ENCODE measurements around the gene C11orf42.

C11orf42 gene

GRCh38 chr11:6217722-6218121 is 12.4 kb downstream of the C11orf42 start:
- no peak for TF ChIP-seq FOXP2 (optimal IDR thresholded peaks at IDR 0.05; ENCODE audit: borderline replicate concordance, extremely low read depth, extremely low read length, insufficient read depth)

- no peak for TF ChIP-seq SIN3A (IDR thresholded peaks at IDR 0.05; ENCODE audit: borderline replicate concordance, insufficient read depth, low read length)
- TF ChIP-seq POLR2AphosphoS5 (IDR thresholded peaks at IDR 0.05; ENCODE audit: low read depth, low read length) = no peak
- no peak for TF ChIP-seq REST (IDR thresholded peaks at IDR 0.05; ENCODE audit: insufficient read depth in 1 of 2, low read depth in 2 of 2, low read length in 2 of 2)
- no peak for TF ChIP-seq FOXP2 (optimal IDR thresholded peaks at IDR 0.05; ENCODE audit: borderline replicate concordance, extremely low read depth, extremely low read length, insufficient read depth)
- TF ChIP-seq TAF1 (IDR thresholded peaks at IDR 0.05; ENCODE audit: borderline replicate concordance, insufficient read depth, low read length) = no peak
Measured at GRCh38 chr11:6219359-6219758, 14.0 kb downstream of the C11orf42 start.

DNA sequence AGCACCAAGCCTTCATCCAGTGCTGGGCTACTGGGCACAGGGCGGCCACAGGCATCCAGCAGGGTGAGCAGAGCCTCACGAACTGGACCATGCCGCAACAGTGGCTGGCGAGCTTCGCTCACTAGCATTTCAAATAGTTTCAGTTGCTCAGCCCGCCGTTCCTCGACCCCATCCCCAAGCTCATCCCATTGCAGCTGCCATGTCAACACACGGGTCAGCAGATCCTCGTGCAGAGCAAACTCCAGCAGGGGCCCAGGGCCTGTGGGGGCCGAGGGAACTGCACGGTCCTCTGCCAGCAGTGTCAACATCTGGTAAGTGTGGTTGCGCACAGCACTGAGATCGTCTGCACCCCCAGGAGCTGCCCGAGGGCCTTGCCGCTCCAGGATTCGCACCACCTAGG is 18.5 kb downstream of the C11orf42 start:
- TF ChIP-seq POLR2AphosphoS5 (IDR thresholded peaks at IDR 0.05; ENCODE audit: low read depth, low read length) (no peak), SIN3A (IDR thresholded peaks at IDR 0.05; ENCODE audit: borderline replicate concordance, insufficient read depth, low read length) (no peak), TAF1 (IDR thresholded peaks at IDR 0.05; ENCODE audit: borderline replicate concordance, insufficient read depth, low read length) (no peak), REST (IDR thresholded peaks at IDR 0.05; ENCODE audit: insufficient read depth in 1 of 2, low read depth in 2 of 2, low read length in 2 of 2) (no peak)

DNA sequence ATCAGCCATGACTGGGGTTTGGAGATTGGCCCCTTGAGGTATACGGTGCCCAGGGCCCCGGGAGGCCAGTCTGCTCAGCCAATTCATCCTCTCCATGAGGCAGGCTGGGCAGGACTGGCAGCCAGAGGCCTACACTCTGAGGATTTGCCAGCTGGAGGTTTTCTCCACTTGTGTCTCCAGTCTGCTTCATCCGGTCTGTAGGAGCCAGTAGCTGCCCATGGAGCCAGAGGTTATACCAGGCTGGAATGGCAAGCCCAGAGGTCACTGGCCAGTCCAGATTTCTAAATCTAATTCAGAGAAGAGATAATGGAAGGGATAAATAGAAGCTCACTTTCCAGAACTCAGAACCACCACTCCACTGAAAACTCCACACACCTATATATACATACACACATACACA is 19.1 kb downstream of the C11orf42 start:
- no peak for TF ChIP-seq REST (IDR thresholded peaks at IDR 0.05; ENCODE audit: insufficient read depth in 1 of 2, low read depth in 2 of 2, low read length in 2 of 2)

- TF ChIP-seq SIN3A (IDR thresholded peaks at IDR 0.05; ENCODE audit: borderline replicate concordance, insufficient read depth, low read length) (no peak), REST (IDR thresholded peaks at IDR 0.05; ENCODE audit: insufficient read depth in 1 of 2, low read depth in 2 of 2, low read length in 2 of 2) (no peak), POLR2AphosphoS5 (IDR thresholded peaks at IDR 0.05; ENCODE audit: low read depth, low read length) (no peak), TAF1 (IDR thresholded peaks at IDR 0.05; ENCODE audit: borderline replicate concordance, insufficient read depth, low read length) (no peak), FOXP2 (optimal IDR thresholded peaks at IDR 0.05; ENCODE audit: borderline replicate concordance, extremely low read depth, extremely low read length, insufficient read depth) (no peak)
Measured at GRCh38 chr11:6225024-6225423, 19.7 kb downstream of the C11orf42 start.

- TF ChIP-seq POLR2AphosphoS5 (IDR thresholded peaks at IDR 0.05; ENCODE audit: low read depth, low read length) = no peak
- no peak for TF ChIP-seq SIN3A (IDR thresholded peaks at IDR 0.05; ENCODE audit: borderline replicate concordance, insufficient read depth, low read length)
- TF ChIP-seq FOXP2 (optimal IDR thresholded peaks at IDR 0.05; ENCODE audit: borderline replicate concordance, extremely low read depth, extremely low read length, insufficient read depth) = no peak
- no peak for TF ChIP-seq TAF1 (IDR thresholded peaks at IDR 0.05; ENCODE audit: borderline replicate concordance, insufficient read depth, low read length)
- no peak for TF ChIP-seq REST (IDR thresholded peaks at IDR 0.05; ENCODE audit: insufficient read depth in 1 of 2, low read depth in 2 of 2, low read length in 2 of 2)
Measured at GRCh38 chr11:6225896-6226295, 20.5 kb downstream of the C11orf42 start.

Data from PFSK-1 (cell line).